Measurements from ENCODE around the gene OR5H1. TPM values are rescaled to one million over a fixed set of nuclear protein-coding genes. Genes with fewer than 3 reads are reported as not detected.

The OR5H1 gene
- total RNA-seq, 1 experiment from 2014 or later: not detected

DNA sequence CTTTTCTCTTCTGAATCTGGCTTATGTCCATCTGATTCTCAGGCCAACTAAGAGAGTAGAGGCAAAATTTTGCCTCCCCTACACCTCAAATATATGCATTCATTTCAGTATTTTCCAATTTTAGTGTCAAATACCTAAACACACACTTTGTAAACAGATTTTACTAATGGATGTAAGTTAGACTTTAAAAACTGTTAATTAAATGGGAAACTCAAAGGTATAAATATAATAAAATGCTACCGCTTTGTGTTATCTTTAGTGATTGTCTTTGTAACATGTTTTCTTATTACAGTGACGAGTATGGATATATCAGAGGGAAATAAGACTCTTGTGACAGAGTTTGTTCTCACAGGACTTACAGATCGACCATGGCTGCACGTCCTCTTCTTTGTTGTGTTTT, 43.6 kb upstream of the OR5H1 start, which contains the start of gene OR5AC2:
OR5AC2 (plus strand) TSS at position 301 of the 400 bp plus-strand sequence; CDS start at position 301, 0 bp downstream.
- Histone ChIP-seq H3K23ac (ENCODE audit: insufficient read length, low read depth, low read length) (no peak within 1 kb of the TSS), H3K27ac (ENCODE audit: insufficient read length, low read depth, low read length) (no peak within 1 kb of the TSS), H3T11ph (ENCODE audit: low read length) (no peak within 1 kb of the TSS), H4K91ac (ENCODE audit: insufficient read length, low read depth, low read length) (no peak within 1 kb of the TSS), H3K4me1 (ENCODE audit: insufficient read depth, low read length) (no peaks in the 10 kb centered on the region), H2BK20ac (ENCODE audit: low read depth, low read length, poor library complexity, severe bottlenecking) (no peak within 1 kb of the TSS), H4K20me1 (ENCODE audit: control insufficient read depth, insufficient read depth, insufficient read length) (no peaks in the 10 kb centered on the region), H2BK5ac (ENCODE audit: insufficient read length, low read length) (no peak within 1 kb of the TSS), H2AK5ac (ENCODE audit: insufficient read length, low read length) (no peak within 1 kb of the TSS), H3K18ac (ENCODE audit: insufficient read length, low read depth, low read length) (no peak within 1 kb of the TSS), H2BK12ac (ENCODE audit: insufficient read length, low read depth, low read length) (no peak within 1 kb of the TSS), H3K9ac (ENCODE audit: extremely low read depth, insufficient read length, low read length) (no peak within 1 kb of the TSS), H2BK15ac (ENCODE audit: low read depth, low read length) (no peak within 1 kb of the TSS), H3K4me2 (ENCODE audit: insufficient read depth, insufficient read length, low read length) (no peak within 1 kb of the TSS), H3K56ac (ENCODE audit: insufficient read length, low read depth, low read length) (no peak within 1 kb of the TSS), H3K14ac (ENCODE audit: insufficient read depth, low read length) (no peak within 1 kb of the TSS), H4K5ac (ENCODE audit: insufficient read length, low read depth, low read length) (no peak within 1 kb of the TSS), H3K79me1 (ENCODE audit: insufficient read depth, low read depth, low read length, poor library complexity, severe bottlenecking) (no peaks in the 10 kb centered on the region), H3K9me3 (ENCODE audit: control insufficient read depth, low read depth, low read length) (no peaks in the 10 kb centered on the region), H3K23me2 (ENCODE audit: insufficient read length, low read depth, low read length, poor library complexity, severe bottlenecking) (no peaks in the 10 kb centered on the region), H2BK120ac (ENCODE audit: low read depth, low read length, poor library complexity, severe bottlenecking) (no peak within 1 kb of the TSS), H4K8ac (replicated peaks; ENCODE audit: insufficient read length, low read depth, low read length) (no peak within 1 kb of the TSS), H2AFZ (ENCODE audit: low read length) (no peak within 1 kb of the TSS), H3K27me3 (ENCODE audit: insufficient read depth, low read length) (no peaks in the 10 kb centered on the region), H3K4ac (ENCODE audit: low read depth, low read length) (no peak within 1 kb of the TSS), H3K79me2 (ENCODE audit: insufficient read depth, low read length) (no peaks in the 10 kb centered on the region)
- Mint-ChIP-seq H3K4me1 (no peaks in the 10 kb centered on the region), H3K27ac (no peak within 1 kb of the TSS), H3K36me3 (ENCODE audit: insufficient read depth in 1 of 3, low read depth in 3 of 3) (peaks cover 0 to 7% (median 0%) of the 10 kb centered on the region in 3 experiments; a peak in 2 of 7 replicates), H3K9me3 (peaks cover 7 to 10% of the 10 kb centered on the region in 2 experiments), H3K27me3 (ENCODE audit: low read depth) (no peaks in the 10 kb centered on the region), H3K4me3 (no peak within 1 kb of the TSS)
- no peak for TF ChIP-seq CTCF (conservative IDR thresholded peaks at IDR 0.05)
- no CpG with 5 or more reads among the region's 4 CpGs for WGBS (ENCODE audit: extremely low coverage, insufficient read length, low lambda C conversion rate)
- DNase-seq: no peak
